Upper lobe of right lung (tissue), 1 donor: ENCODE measurements around the gene HCFC1. TPM values are rescaled to one million over a fixed set of nuclear protein-coding genes. Genes with fewer than 3 reads are reported as not detected.

Source experiments
- ATAC-seq: fragments of 200-7000 bp; cut with Tn5 transposase; one replicate; pipeline ENCODE4 v1.9.1; 2020; ENCODE audit warnings: mild to moderate bottlenecking, moderate library complexity
- DNase-seq: peaks from one replicate; pipeline ENCODE4 v3.0.0-alpha.2; 2020
- H3K27ac ChIP-seq: fragments of 200-600 bp; one replicate; pipeline ENCODE4 v1.8.0; 2022
- H3K27me3 ChIP-seq: fragments of 200-600 bp; one replicate; pipeline ENCODE4 v1.8.0; 2022; ENCODE audit warnings: mild to moderate bottlenecking
- H3K36me3 ChIP-seq: fragments of 200-600 bp; one replicate; pipeline ENCODE4 v1.8.0; 2022
- H3K4me1 ChIP-seq: fragments of 200-600 bp; one replicate; pipeline ENCODE4 v1.8.0; 2022
- H3K4me3 ChIP-seq: fragments of 200-600 bp; one replicate; pipeline ENCODE4 v1.8.0; 2022; ENCODE audit warnings: mild to moderate bottlenecking
- H3K9me3 ChIP-seq: fragments of 200-600 bp; one replicate; pipeline ENCODE4 v1.8.0; 2022
- CTCF ChIP-seq: fragments of 200-600 bp; IDR thresholded peaks from one replicate; pipeline ENCODE4 v1.8.0; 2022; ENCODE audit warnings: antibody characterized with exemption
- intact Hi-C: fragments of 100-400 bp; cut with DNase I; formaldehyde crosslinking; loops from one replicate; pipeline ENCODE4 v1.11.0; 2022
- total RNA-seq: library from RNA; stranded (reverse); fragmentation: NEBNext Ultra II Directional; extraction: Animal tissue kit (Norgen Biotek cat#: 25700); gene quantifications from one replicate; pipeline ENCODE4 v1.2.1, GENCODE V29; 2021
- donor health status: DM: no; HTN: yes; CAD: no; lungs with severe emphysema.

HCFC1 gene
- total RNA-seq, 1 donor from 2014 or later, result 47.5 TPM

GRCh38 chrX:153944800-153945150 is 26.8 kb downstream of the HCFC1 start:
- no peaks in the 10 kb centered on the region for H3K9me3 ChIP-seq
- peak overlapping the region; percentile 47 for H3K27ac ChIP-seq
- H3K4me3 ChIP-seq, result peak overlapping the region; percentile 51
- intact Hi-C loops, result no loop called here
- H3K36me3 ChIP-seq, result peaks cover 7% of the 10 kb centered on the region
- DNase-seq, result no peak
- ATAC-seq, result peak; percentile 13
- peaks cover 3% of the 10 kb centered on the region for H3K4me1 ChIP-seq
- no peak for TF ChIP-seq CTCF
- no peaks in the 10 kb centered on the region for H3K27me3 ChIP-seq

GRCh38 chrX:153944140-153944799 is 27.3 kb downstream of the HCFC1 start, which contains the start of gene RENBP:
Gene RENBP, minus strand, starts transcription at chrX:153944643. Its CDS starts 33 bp downstream, at chrX:153944610.
- no peak for TF ChIP-seq CTCF
- intact Hi-C loops, result no loop called here
- H3K27ac ChIP-seq, result peak within 1 kb of the TSS; percentile 47
- H3K9me3 ChIP-seq, result no peaks in the 10 kb centered on the region
- DNase-seq (peak; percentile 86), ATAC-seq (peak; percentile 77)
- H3K4me1 ChIP-seq, result peaks cover 2% of the 10 kb centered on the region
- H3K4me3 ChIP-seq, result peak within 1 kb of the TSS; percentile 51
- peaks cover 1% of the 10 kb centered on the region for H3K36me3 ChIP-seq
- H3K27me3 ChIP-seq, result no peaks in the 10 kb centered on the region

GRCh38 chrX:153941336-153942252 is 30.0 kb downstream of the HCFC1 start:
- ATAC-seq (no peak), DNase-seq (no peak)
- no peaks in the 10 kb centered on the region for H3K9me3 ChIP-seq
- intact Hi-C loops, result no loop called here
- no peaks in the 10 kb centered on the region for H3K27me3 ChIP-seq
- H3K4me3 ChIP-seq, result peak overlapping the region; percentile 8
- H3K4me1 ChIP-seq, result no peaks in the 10 kb centered on the region
- H3K27ac ChIP-seq, result peak overlapping the region; percentile 11
- H3K36me3 ChIP-seq, result no peaks in the 10 kb centered on the region
- TF ChIP-seq CTCF, result no peak

GRCh38 chrX:153939573-153939972 is 32.0 kb downstream of the HCFC1 start:
- Histone ChIP-seq H3K27ac (no peak overlapping the region), H3K27me3 (no peaks in the 10 kb centered on the region), H3K9me3 (no peaks in the 10 kb centered on the region), H3K4me1 (peaks cover 3% of the 10 kb centered on the region), H3K4me3 (no peak overlapping the region), H3K36me3 (no peaks in the 10 kb centered on the region)
- intact Hi-C loops, result no loop called here
- DNase-seq (no peak), ATAC-seq (no peak)
- no peak for TF ChIP-seq CTCF

GRCh38 chrX:153938226-153938786 is 33.3 kb downstream of the HCFC1 start:
- Histone ChIP-seq H3K4me3 (no peak overlapping the region), H3K9me3 (no peaks in the 10 kb centered on the region)
- intact Hi-C loops, result no loop called here

More at GRCh38 chrX:153938226-153938786, 33.3 kb downstream of the HCFC1 start:
- Histone ChIP-seq H3K27me3 (no peaks in the 10 kb centered on the region), H3K36me3 (no peaks in the 10 kb centered on the region), H3K27ac (no peak overlapping the region), H3K4me1 (peaks cover 3% of the 10 kb centered on the region)
- TF ChIP-seq CTCF, result no peak
- DNase-seq, result no peak
- ATAC-seq, result no peak
